ENCODE results near the gene PIGW. TPM values are rescaled to one million over a fixed set of nuclear protein-coding genes. Genes with fewer than 3 reads are reported as not detected.

Gene PIGW
- total RNA-seq, 1 experiment from 2014 or later = 21.7 TPM

DNA sequence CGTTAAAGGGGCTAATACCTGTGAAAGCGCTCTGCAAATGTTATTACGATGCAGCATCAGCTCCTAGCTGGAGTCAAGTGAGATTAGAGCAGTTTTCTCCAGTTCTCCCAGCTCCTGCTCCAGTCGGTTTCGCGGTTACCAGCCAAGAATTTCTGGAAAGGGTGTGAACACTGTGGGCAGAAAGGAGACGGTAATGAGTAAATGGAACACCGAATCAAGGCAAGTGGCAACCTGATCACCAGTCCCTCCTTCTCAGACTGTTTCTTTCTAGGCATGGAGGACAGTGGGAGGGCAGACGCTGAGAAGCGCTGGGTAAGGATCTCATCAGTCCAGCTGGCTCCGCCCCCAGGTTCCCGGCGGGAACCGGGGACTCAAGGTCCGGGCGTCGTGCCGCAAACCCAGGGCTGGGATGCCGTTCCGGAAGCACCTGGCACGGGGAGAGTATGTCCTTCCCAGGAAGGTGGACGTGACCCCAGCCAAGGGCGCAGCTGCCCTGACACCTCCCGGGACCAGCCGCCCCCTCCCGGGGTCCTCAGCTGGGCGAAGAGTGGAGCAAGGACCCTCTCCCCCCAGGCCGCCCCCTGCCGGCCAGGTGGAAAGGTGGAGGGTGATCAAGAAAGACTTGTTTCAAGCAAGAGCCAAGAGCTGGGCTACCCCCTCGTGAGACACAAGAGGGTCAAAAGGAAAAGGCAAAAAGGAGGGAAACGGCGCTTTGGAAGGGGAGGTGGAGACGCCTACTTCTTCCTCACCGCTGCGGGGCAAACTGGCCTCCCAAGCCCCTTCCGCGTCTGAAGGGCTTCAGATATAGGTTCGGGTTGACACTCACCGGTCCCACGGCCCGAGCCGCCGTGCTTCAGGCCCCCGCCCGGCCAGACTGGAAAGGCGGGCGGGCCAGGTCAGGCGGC is 600 bp upstream of the PIGW start (continued):
- TF ChIP-seq HMGXB4 (CRISPR knock-in tag; IDR thresholded peaks at IDR 0.05) (peak; percentile 65), ZNF396 (CRISPR knock-in tag; IDR thresholded peaks at IDR 0.05; ENCODE audit: borderline replicate concordance) (no peak), ZNF416 (CRISPR knock-in tag; IDR thresholded peaks at IDR 0.05) (0 out of 2 replicates have a peak, but pooled peaks have one; percentile 4), RELA (CRISPR knock-in tag; IDR thresholded peaks at IDR 0.05; ENCODE audit: borderline replicate concordance) (no peak), MLX (CRISPR knock-in tag; IDR thresholded peaks at IDR 0.05) (no peak), ZMAT4 (CRISPR knock-in tag; IDR thresholded peaks at IDR 0.05) (no peak), FOXJ3 (CRISPR knock-in tag; IDR thresholded peaks at IDR 0.05; ENCODE audit: borderline replicate concordance) (no peak), ZNF219 (CRISPR knock-in tag; IDR thresholded peaks at IDR 0.05; ENCODE audit: borderline replicate concordance) (peak; percentile 65; the same call in 1 of the 2 replicates), USF2 (CRISPR knock-in tag; IDR thresholded peaks at IDR 0.05) (no peak), CREB1 (CRISPR knock-in tag; IDR thresholded peaks at IDR 0.05) (no peak; the same call in 1 of the 2 replicates), ETV6 (CRISPR knock-in tag; IDR thresholded peaks at IDR 0.05) (no peak), PRRX2 (CRISPR knock-in tag; IDR thresholded peaks at IDR 0.05) (no peak), RORB (CRISPR knock-in tag; IDR thresholded peaks at IDR 0.05) (no peak), ZBTB21 (CRISPR knock-in tag; IDR thresholded peaks at IDR 0.05; ENCODE audit: borderline replicate concordance) (no peak), STAT6 (CRISPR knock-in tag; conservative IDR thresholded peaks at IDR 0.05; ENCODE audit: low read depth) (no peak), SOX15 (CRISPR knock-in tag; IDR thresholded peaks at IDR 0.05) (no peak)
- TF ChIP-seq, protein P1, sequence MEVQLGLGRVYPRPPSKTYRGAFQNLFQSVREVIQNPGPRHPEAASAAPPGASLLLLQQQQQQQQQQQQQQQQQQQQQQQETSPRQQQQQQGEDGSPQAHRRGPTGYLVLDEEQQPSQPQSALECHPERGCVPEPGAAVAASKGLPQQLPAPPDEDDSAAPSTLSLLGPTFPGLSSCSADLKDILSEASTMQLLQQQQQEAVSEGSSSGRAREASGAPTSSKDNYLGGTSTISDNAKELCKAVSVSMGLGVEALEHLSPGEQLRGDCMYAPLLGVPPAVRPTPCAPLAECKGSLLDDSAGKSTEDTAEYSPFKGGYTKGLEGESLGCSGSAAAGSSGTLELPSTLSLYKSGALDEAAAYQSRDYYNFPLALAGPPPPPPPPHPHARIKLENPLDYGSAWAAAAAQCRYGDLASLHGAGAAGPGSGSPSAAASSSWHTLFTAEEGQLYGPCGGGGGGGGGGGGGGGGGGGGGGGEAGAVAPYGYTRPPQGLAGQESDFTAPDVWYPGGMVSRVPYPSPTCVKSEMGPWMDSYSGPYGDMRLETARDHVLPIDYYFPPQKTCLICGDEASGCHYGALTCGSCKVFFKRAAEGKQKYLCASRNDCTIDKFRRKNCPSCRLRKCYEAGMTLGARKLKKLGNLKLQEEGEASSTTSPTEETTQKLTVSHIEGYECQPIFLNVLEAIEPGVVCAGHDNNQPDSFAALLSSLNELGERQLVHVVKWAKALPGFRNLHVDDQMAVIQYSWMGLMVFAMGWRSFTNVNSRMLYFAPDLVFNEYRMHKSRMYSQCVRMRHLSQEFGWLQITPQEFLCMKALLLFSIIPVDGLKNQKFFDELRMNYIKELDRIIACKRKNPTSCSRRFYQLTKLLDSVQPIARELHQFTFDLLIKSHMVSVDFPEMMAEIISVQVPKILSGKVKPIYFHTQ (CRISPR knock-in tag; IDR thresholded peaks at IDR 0.05) = 0 out of 2 replicates have a peak, but pooled peaks have one; percentile 62
- TF ChIP-seq, protein P2, sequence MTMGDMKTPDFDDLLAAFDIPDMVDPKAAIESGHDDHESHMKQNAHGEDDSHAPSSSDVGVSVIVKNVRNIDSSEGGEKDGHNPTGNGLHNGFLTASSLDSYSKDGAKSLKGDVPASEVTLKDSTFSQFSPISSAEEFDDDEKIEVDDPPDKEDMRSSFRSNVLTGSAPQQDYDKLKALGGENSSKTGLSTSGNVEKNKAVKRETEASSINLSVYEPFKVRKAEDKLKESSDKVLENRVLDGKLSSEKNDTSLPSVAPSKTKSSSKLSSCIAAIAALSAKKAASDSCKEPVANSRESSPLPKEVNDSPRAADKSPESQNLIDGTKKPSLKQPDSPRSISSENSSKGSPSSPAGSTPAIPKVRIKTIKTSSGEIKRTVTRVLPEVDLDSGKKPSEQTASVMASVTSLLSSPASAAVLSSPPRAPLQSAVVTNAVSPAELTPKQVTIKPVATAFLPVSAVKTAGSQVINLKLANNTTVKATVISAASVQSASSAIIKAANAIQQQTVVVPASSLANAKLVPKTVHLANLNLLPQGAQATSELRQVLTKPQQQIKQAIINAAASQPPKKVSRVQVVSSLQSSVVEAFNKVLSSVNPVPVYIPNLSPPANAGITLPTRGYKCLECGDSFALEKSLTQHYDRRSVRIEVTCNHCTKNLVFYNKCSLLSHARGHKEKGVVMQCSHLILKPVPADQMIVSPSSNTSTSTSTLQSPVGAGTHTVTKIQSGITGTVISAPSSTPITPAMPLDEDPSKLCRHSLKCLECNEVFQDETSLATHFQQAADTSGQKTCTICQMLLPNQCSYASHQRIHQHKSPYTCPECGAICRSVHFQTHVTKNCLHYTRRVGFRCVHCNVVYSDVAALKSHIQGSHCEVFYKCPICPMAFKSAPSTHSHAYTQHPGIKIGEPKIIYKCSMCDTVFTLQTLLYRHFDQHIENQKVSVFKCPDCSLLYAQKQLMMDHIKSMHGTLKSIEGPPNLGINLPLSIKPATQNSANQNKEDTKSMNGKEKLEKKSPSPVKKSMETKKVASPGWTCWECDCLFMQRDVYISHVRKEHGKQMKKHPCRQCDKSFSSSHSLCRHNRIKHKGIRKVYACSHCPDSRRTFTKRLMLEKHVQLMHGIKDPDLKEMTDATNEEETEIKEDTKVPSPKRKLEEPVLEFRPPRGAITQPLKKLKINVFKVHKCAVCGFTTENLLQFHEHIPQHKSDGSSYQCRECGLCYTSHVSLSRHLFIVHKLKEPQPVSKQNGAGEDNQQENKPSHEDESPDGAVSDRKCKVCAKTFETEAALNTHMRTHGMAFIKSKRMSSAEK (CRISPR knock-in tag; IDR thresholded peaks at IDR 0.05; ENCODE audit: borderline replicate concordance) = no peak
- TF ChIP-seq, protein P3, sequence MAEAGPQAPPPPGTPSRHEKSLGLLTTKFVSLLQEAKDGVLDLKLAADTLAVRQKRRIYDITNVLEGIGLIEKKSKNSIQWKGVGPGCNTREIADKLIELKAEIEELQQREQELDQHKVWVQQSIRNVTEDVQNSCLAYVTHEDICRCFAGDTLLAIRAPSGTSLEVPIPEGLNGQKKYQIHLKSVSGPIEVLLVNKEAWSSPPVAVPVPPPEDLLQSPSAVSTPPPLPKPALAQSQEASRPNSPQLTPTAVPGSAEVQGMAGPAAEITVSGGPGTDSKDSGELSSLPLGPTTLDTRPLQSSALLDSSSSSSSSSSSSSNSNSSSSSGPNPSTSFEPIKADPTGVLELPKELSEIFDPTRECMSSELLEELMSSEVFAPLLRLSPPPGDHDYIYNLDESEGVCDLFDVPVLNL (CRISPR knock-in tag; IDR thresholded peaks at IDR 0.05; ENCODE audit: borderline replicate concordance, low read depth) = no peak; the same call in 1 of the 2 replicates
- TF ChIP-seq, protein P4, sequence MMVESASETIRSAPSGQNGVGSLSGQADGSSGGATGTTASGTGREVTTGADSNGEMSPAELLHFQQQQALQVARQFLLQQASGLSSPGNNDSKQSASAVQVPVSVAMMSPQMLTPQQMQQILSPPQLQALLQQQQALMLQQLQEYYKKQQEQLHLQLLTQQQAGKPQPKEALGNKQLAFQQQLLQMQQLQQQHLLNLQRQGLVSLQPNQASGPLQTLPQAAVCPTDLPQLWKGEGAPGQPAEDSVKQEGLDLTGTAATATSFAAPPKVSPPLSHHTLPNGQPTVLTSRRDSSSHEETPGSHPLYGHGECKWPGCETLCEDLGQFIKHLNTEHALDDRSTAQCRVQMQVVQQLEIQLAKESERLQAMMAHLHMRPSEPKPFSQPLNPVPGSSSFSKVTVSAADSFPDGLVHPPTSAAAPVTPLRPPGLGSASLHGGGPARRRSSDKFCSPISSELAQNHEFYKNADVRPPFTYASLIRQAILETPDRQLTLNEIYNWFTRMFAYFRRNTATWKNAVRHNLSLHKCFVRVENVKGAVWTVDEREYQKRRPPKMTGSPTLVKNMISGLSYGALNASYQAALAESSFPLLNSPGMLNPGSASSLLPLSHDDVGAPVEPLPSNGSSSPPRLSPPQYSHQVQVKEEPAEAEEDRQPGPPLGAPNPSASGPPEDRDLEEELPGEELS (CRISPR knock-in tag; IDR thresholded peaks at IDR 0.05) = no peak

All from WTC11 (cell line).